GM12801 (cell line): ENCODE data around the gene KRT36.

Source experiments
- CTCF ChIP-seq: IDR thresholded peaks from one replicate; pipeline ENCODE4 v1.5.1; 2011; ENCODE audit warnings: control low read depth; ENCODE audit not compliant: insufficient read length; ENCODE audit errors: extremely low read depth

KRT36 gene

GRCh38 chr17:41492771-41493170, 3.1 kb upstream of the KRT36 start:
- TF ChIP-seq CTCF: no peak

- no peak for TF ChIP-seq CTCF
Observed at GRCh38 chr17:41492351-41492750, 2.6 kb upstream of the KRT36 start.

- no peak for TF ChIP-seq CTCF
Observed at GRCh38 chr17:41491476-41491875, 1.8 kb upstream of the KRT36 start.

- no peak for TF ChIP-seq CTCF
Observed at GRCh38 chr17:41490000-41490990, 585 bp upstream of the KRT36 start.

- TF ChIP-seq CTCF: no peak
Observed at GRCh38 chr17:41486809-41487530, 2.7 kb downstream of the KRT36 start.

GRCh38 chr17:41486316-41486715, 3.4 kb downstream of the KRT36 start:
- no peak for TF ChIP-seq CTCF
